D721Med (cell line): ENCODE measurements around the gene GRIN3A.

Source experiments
- DNase-seq: peaks from one replicate; pipeline ENCODE4 v3.0.0; 2011; ENCODE audit warnings: low spot score; ENCODE audit not compliant: insufficient read length
- FAIRE-seq: peaks from 2 replicates; lab custom pipeline; 2011; peaks lifted over from hg19 to GRCh38; lab: Jason Lieb, UNC
- CTCF ChIP-seq: IDR thresholded peaks from 2 replicates; pipeline ENCODE4 v1.5.1; 2012; ENCODE audit warnings: mild to moderate bottlenecking, control low read depth; ENCODE audit not compliant: insufficient read depth; ENCODE audit errors: missing control alignments

GRIN3A gene

GRCh38 chr9:101677861-101678260, 60.6 kb downstream of the GRIN3A start:
- TF ChIP-seq CTCF, result no peak
- no peak for FAIRE-seq
- no peak for DNase-seq

- no peak for FAIRE-seq
- no peak for DNase-seq
- no peak for TF ChIP-seq CTCF
These were observed 63.1 kb downstream of the GRIN3A start for GRCh38 chr9:101675341-101675740.

GRCh38 chr9:101674165-101674564, 64.3 kb downstream of the GRIN3A start:
- DNase-seq (no peak), FAIRE-seq (no peak)
- no peak for TF ChIP-seq CTCF

GRCh38 chr9:101673642-101674041, 64.8 kb downstream of the GRIN3A start:
- FAIRE-seq (no peak), DNase-seq (no peak)
- no peak for TF ChIP-seq CTCF

GRCh38 chr9:101671567-101671966, 66.9 kb downstream of the GRIN3A start:
- DNase-seq, result no peak
- FAIRE-seq, result no peak
- no peak for TF ChIP-seq CTCF

GRCh38 chr9:101668421-101668820, 70.0 kb downstream of the GRIN3A start:
- TF ChIP-seq CTCF, result no peak
- FAIRE-seq, result no peak
- DNase-seq, result no peak

GRCh38 chr9:101664453-101664852, 74.0 kb downstream of the GRIN3A start:
- FAIRE-seq, result no peak
- no peak for TF ChIP-seq CTCF
- no peak for DNase-seq
